Ascending aorta (tissue), 2 donors: Measurements from ENCODE around the gene RXYLT1. TPM values are rescaled to one million over a fixed set of nuclear protein-coding genes. Genes with fewer than 3 reads are reported as not detected.
"Not testable (repeated sequence)": the region's sequence is repeated elsewhere in the genome, so short reads cannot be mapped to it uniquely, and the experiment has no call there.

Experiments
- DNase-seq, 2 donors: peaks; one replicate each; pipeline ENCODE4 v3.0.0-alpha.2; 2019; ENCODE audit warnings: low spot score in 2 of 2
- H3K27ac ChIP-seq, 2 donors: fragments of 200-600 bp; sonication (generic); one replicate each; pipeline ENCODE4 v1.5.1; 2016 to 2017; ENCODE audit warnings: mild to moderate bottlenecking in 1 of 2
- H3K27me3 ChIP-seq: fragments of 200-600 bp; sonication (generic); one replicate; pipeline ENCODE4 v1.5.1; 2017
- H3K36me3 ChIP-seq, 2 donors: fragments of 200-600 bp; sonication (generic); one replicate each; pipeline ENCODE4 v1.5.1; 2016
- H3K4me1 ChIP-seq, 2 donors: fragments of 200-600 bp; sonication (generic); one replicate each; pipeline ENCODE4 v1.5.1; 2016 to 2017; ENCODE audit warnings: mild to moderate bottlenecking in 1 of 2
- H3K4me3 ChIP-seq, 2 donors: fragments of 200-600 bp; sonication (generic); one replicate each; pipeline ENCODE4 v1.5.1; 2016 to 2017; ENCODE audit warnings: mild to moderate bottlenecking in 1 of 2
- H3K9me3 ChIP-seq, 2 donors: fragments of 200-600 bp; sonication (generic); one replicate each; pipeline ENCODE4 v1.5.1; 2016
- intact Hi-C: fragments of 100-400 bp; cut with DNase I; formaldehyde crosslinking; loops from one replicate; pipeline ENCODE4 v1.15.1; 2023
- total RNA-seq: library from RNA; depleted of rRNA; stranded (reverse); fragments of >200 nt; gene quantifications from one replicate; pipeline ENCODE4 v1.1.0, GENCODE V29; 2016
- TF ChIP-seq, protein P1 (sequence below), 3 experiments: fragments of 200-600 bp in 2 of 3; fragments of 450-650 bp in 1 of 3; sonication (generic) in 2 of 3; IDR thresholded peaks; one replicate each; pipeline ENCODE4 v1.5.1; 2016 to 2019; ENCODE audit warnings: antibody characterized with exemption in 3 of 3, mild to moderate bottlenecking in 1 of 3, moderate library complexity in 1 of 3

The RXYLT1 gene, protein sequence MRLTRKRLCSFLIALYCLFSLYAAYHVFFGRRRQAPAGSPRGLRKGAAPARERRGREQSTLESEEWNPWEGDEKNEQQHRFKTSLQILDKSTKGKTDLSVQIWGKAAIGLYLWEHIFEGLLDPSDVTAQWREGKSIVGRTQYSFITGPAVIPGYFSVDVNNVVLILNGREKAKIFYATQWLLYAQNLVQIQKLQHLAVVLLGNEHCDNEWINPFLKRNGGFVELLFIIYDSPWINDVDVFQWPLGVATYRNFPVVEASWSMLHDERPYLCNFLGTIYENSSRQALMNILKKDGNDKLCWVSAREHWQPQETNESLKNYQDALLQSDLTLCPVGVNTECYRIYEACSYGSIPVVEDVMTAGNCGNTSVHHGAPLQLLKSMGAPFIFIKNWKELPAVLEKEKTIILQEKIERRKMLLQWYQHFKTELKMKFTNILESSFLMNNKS
- total RNA-seq, result 1.5 TPM

GRCh38 chr12:63779498-63780481, at the start of gene RXYLT1:
TSS of gene RXYLT1 (plus strand) at chr12:63779909. CDS start at chr12:63779961, 52 bp downstream.
- Histone ChIP-seq H3K4me1 (peaks cover 0 to 7% of the 10 kb centered on the region in 2 donors), H3K4me3 (peak within 1 kb of the TSS; percentile 73 to 84), H3K27me3 (no peaks in the 10 kb centered on the region), H3K27ac (peak within 1 kb of the TSS; percentile 86), H3K9me3 (no peaks in the 10 kb centered on the region), H3K36me3 (peaks cover 0 to 17% of the 10 kb centered on the region in 2 donors)
- intact Hi-C loops, result loop anchor here (1.0 to 10.0 kb wide), 4 partner anchors 64 to 623 kb away; partner anchors contain the start of genes DPY19L2, KICS2 and XPOT
- peak; percentile 16 to 89 for DNase-seq
- TF ChIP-seq, protein P1, sequence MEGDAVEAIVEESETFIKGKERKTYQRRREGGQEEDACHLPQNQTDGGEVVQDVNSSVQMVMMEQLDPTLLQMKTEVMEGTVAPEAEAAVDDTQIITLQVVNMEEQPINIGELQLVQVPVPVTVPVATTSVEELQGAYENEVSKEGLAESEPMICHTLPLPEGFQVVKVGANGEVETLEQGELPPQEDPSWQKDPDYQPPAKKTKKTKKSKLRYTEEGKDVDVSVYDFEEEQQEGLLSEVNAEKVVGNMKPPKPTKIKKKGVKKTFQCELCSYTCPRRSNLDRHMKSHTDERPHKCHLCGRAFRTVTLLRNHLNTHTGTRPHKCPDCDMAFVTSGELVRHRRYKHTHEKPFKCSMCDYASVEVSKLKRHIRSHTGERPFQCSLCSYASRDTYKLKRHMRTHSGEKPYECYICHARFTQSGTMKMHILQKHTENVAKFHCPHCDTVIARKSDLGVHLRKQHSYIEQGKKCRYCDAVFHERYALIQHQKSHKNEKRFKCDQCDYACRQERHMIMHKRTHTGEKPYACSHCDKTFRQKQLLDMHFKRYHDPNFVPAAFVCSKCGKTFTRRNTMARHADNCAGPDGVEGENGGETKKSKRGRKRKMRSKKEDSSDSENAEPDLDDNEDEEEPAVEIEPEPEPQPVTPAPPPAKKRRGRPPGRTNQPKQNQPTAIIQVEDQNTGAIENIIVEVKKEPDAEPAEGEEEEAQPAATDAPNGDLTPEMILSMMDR (IDR thresholded peaks at IDR 0.05), result no peak

DNA sequence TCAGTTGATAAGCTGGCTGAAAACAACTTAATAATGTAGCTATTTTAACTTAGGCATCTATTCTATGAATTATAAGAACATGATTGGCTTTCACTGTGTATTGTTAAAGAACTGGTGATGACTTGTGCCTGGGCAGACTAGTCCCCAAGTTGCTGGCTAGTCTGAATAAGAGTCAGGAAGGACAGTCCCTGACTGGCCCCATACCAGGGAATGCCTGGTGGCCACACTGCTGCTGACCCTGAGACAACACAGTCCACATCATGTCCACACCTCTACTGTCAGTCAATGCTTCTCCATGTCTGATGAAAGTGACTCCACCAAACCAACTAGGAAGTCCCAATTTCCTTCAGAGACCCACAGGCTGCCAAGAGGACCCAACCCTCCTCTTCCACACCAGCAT, 46.9 kb upstream of the RXYLT1 start:
- H3K27ac ChIP-seq, H3K4me1 ChIP-seq, H3K4me3 ChIP-seq, intact Hi-C loops, DNase-seq, H3K27me3 ChIP-seq, H3K9me3 ChIP-seq, H3K36me3 ChIP-seq: not testable (repeated sequence)

DNA sequence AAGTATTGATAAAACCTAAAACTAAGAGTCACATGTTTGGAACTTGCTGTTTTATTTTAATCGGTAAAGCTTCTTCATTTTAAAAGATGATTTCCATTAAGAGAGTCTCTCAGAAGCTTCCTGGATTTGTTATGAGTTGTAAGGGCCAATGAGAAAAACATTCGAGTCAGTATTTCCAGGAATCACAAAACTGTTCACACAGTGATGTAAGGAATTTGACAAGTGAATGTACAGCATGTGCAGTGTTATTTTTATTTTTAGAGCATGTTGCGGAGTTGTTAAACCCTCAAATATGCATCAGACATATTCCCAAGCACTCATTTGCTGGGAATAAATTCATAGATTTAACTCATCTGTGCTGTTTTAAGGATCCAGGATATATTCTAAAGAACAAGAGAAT, 46.1 kb upstream of the RXYLT1 start:
- intact Hi-C loops, H3K36me3 ChIP-seq, H3K27ac ChIP-seq, H3K27me3 ChIP-seq, DNase-seq, H3K4me3 ChIP-seq, H3K9me3 ChIP-seq, H3K4me1 ChIP-seq: not testable (repeated sequence)

DNA sequence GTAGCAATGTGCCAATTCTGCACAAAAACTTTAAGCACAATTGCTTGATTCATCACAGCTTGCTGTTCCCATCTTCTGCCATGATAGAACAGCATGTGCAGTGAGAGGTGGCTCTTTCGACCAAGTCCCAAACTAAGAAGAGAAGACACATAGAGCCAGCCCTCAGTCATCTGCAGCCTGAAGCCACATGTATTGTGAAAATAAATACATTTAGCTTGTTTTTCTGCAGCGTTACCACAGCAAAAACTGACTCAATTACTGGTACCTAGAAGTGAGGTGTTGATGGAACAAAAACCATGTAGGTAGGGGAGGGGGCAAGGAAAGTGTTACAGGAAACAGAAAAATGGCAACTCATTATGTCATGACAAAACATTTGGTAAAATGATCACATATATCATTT, 39.2 kb upstream of the RXYLT1 start:
- H3K9me3 ChIP-seq, H3K4me1 ChIP-seq, H3K36me3 ChIP-seq, H3K4me3 ChIP-seq, DNase-seq, H3K27me3 ChIP-seq, H3K27ac ChIP-seq, intact Hi-C loops: not testable (repeated sequence)

GRCh38 chr12:63741431-63741830, 38.3 kb upstream of the RXYLT1 start:
- H3K4me1 ChIP-seq, H3K4me3 ChIP-seq, H3K27me3 ChIP-seq, intact Hi-C loops, H3K27ac ChIP-seq, DNase-seq, H3K36me3 ChIP-seq, H3K9me3 ChIP-seq: not testable (repeated sequence)

DNA sequence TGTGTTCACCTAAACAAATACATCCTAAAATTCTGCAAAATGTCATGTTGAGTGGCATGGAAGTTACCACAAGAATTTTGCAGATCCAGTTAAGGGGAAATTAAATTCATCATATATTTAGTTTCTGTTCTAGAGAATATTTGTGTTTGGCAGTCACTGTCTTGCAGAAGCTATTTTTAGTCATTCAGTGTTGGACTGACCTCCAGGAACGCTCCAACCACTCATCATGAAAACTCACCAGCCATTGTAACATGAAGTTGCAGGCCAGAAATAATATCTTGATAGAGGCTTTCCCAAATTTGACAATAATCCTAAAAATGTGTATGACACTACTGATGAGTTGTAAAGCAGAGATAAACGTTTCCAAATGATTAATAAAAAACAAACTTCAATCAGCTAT, 35.6 kb upstream of the RXYLT1 start:
- H3K4me1 ChIP-seq, H3K27ac ChIP-seq, DNase-seq, intact Hi-C loops, H3K9me3 ChIP-seq, H3K36me3 ChIP-seq, H3K27me3 ChIP-seq, H3K4me3 ChIP-seq: not testable (repeated sequence)

DNA sequence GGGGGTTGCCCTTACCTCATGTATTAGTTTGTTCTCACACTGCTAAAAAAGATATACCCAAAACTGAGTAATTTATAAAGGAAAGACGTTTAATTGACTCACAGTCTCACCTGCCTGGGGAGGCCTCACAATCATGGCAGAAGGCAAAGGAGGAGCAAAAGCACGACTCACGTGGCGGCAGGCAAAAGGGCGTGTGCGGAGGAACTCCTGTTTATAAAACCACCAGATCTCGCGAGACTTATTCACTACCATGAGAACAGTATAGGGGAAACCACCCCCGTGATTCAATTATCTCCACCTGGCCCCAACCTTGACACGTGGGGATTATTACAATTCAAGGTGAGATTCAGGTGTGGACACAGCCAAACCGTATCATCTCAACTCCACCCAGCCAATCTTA, 33.2 kb upstream of the RXYLT1 start:
- H3K4me3 ChIP-seq, H3K4me1 ChIP-seq, H3K27me3 ChIP-seq, H3K9me3 ChIP-seq, H3K27ac ChIP-seq, intact Hi-C loops, DNase-seq, H3K36me3 ChIP-seq: not testable (repeated sequence)

DNA sequence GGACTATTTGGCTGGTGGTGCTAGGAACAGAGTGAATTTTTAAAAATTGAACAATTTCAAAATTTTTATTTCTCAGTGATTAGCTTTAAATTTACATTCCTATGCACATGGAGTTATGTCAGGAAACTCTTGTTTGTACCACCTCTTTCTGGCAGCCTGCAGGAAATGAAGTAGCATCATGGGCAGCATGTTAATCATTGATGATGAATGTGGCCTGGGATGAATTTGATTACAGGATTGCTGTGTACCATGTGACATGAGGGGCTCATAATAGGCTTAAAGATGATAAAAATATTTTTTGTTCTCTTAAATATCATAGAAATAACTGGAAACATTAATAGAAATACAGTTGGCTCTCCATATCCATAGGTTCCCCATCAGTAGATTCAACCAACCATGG, 32.6 kb upstream of the RXYLT1 start:
- H3K27ac ChIP-seq, H3K4me1 ChIP-seq, H3K9me3 ChIP-seq, H3K4me3 ChIP-seq, H3K36me3 ChIP-seq, intact Hi-C loops, H3K27me3 ChIP-seq, DNase-seq: not testable (repeated sequence)

DNA sequence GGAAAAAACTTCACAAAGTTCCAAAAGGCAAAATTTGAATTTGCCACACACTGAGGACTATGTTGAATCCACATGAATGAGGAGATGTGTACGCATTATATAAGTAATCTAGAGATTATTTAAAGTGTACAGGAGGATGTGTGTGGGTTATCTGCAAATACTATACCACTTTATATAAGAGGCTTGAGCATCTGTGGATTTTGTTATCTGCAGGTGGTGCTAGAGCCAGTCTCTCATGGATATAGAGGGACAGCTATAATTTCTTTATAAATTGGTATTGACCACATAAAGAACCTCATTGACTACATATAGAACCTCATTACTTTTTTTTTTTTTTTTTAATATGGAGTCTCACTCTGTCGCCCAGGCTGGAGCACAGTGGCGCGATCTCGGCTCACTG, 32.2 kb upstream of the RXYLT1 start:
- Histone ChIP-seq H3K27ac (no peak overlapping the region), H3K27me3 (no peaks in the 10 kb centered on the region), H3K36me3 (no peaks in the 10 kb centered on the region), H3K9me3 (no peaks in the 10 kb centered on the region), H3K4me1 (no peaks in the 10 kb centered on the region), H3K4me3 (no peak overlapping the region)
- no peak for DNase-seq
- intact Hi-C loops, result no loop called here
- TF ChIP-seq, protein P1 (IDR thresholded peaks at IDR 0.05), result no peak
